Neural progenitor cell (in vitro differentiated cells): ENCODE measurements around the gene NGB. TPM values are rescaled to one million over a fixed set of nuclear protein-coding genes. Genes with fewer than 3 reads are reported as not detected.

Experiments used
- DNase-seq: peaks from one replicate; pipeline ENCODE4 v3.0.0-alpha.2; 2016; ENCODE audit warnings: low spot score
- H2AFZ ChIP-seq: fragments of 200-600 bp; sonication (generic); replicated peaks from 2 replicates; pipeline ENCODE4 v1.6.1; 2016; ENCODE audit warnings: antibody characterized with exemption
- H3F3A ChIP-seq: fragments of 200-600 bp; sonication (generic); 2 replicates; pipeline ENCODE4 v1.6.1; 2016; ENCODE audit warnings: antibody characterized with exemption, low read depth
- H3K27ac ChIP-seq: fragments of 200-600 bp; sonication (generic); 2 replicates; pipeline ENCODE4 v1.5.1; 2016; ENCODE audit warnings: mild to moderate bottlenecking
- H3K27me3 ChIP-seq: fragments of 200-600 bp; sonication (generic); 2 replicates; pipeline ENCODE4 v1.6.1; 2016; ENCODE audit warnings: mild to moderate bottlenecking, moderate library complexity
- H3K36me3 ChIP-seq: fragments of 200-600 bp; sonication (generic); 2 replicates; pipeline ENCODE4 v1.5.1; 2016
- H3K4me1 ChIP-seq: fragments of 200-600 bp; sonication (generic); 2 replicates; pipeline ENCODE4 v1.6.1; 2016; ENCODE audit warnings: mixed run types
- H3K4me2 ChIP-seq: fragments of 200-600 bp; sonication (generic); 2 replicates; pipeline ENCODE4 v1.6.1; 2016
- H3K4me3 ChIP-seq: fragments of 200-600 bp; sonication (generic); 2 replicates; pipeline ENCODE4 v1.5.1; 2016
- H3K79me2 ChIP-seq: fragments of 200-600 bp; sonication (generic); 2 replicates; pipeline ENCODE4 v1.6.1; 2016; ENCODE audit warnings: low read depth
- H3K9ac ChIP-seq: fragments of 200-600 bp; sonication (generic); 2 replicates; pipeline ENCODE4 v1.6.1; 2016
- H3K9me3 ChIP-seq: fragments of 200-600 bp; sonication (generic); 2 replicates; pipeline ENCODE4 v1.5.1; 2016; ENCODE audit warnings: low read depth
- H4K20me1 ChIP-seq: fragments of 200-600 bp; sonication (generic); 2 replicates; pipeline ENCODE4 v1.6.1; 2016; ENCODE audit warnings: low read depth
- H3K27ac Mint-ChIP-seq: 3 replicates; pipeline ENCODE4 v1.8.0; 2021; ENCODE audit warnings: mixed read lengths
- H3K27me3 Mint-ChIP-seq: 2 replicates; pipeline ENCODE4 v1.8.0; 2022; ENCODE audit warnings: low read depth, mild to moderate bottlenecking, inconsistent platforms, moderate library complexity, mixed read lengths; ENCODE audit not compliant: insufficient read depth
- H3K36me3 Mint-ChIP-seq: 3 replicates; pipeline ENCODE4 v1.8.0; 2021; ENCODE audit warnings: mixed read lengths
- H3K4me1 Mint-ChIP-seq: 3 replicates; pipeline ENCODE4 v1.8.0; 2021; ENCODE audit warnings: mixed read lengths
- H3K4me3 Mint-ChIP-seq: 3 replicates; pipeline ENCODE4 v1.8.0; 2021; ENCODE audit warnings: mild to moderate bottlenecking, moderate library complexity, mixed read lengths
- H3K9me3 Mint-ChIP-seq: 3 replicates; pipeline ENCODE4 v1.8.0; 2020; ENCODE audit warnings: mixed read lengths
- EZH2 ChIP-seq: fragments of 200-600 bp; sonication (generic); IDR thresholded peaks from 2 replicates; pipeline ENCODE4 v1.6.1; 2017; ENCODE audit warnings: antibody characterized with exemption, mild to moderate bottlenecking, moderate library complexity
- EZH2phosphoT487 ChIP-seq: fragments of 200-600 bp; sonication (generic); IDR thresholded peaks from 2 replicates; pipeline ENCODE4 v1.6.1; 2017; ENCODE audit warnings: antibody characterized with exemption
- total RNA-seq: library from RNA; depleted of rRNA; stranded (reverse); fragments of >200 nt; gene quantifications from 2 replicates; pipeline ENCODE4 v1.2.3, GENCODE V29; 2015; ENCODE audit warnings: low replicate concordance
- TF ChIP-seq, protein P1 (sequence below): fragments of 200-600 bp; sonication (generic); IDR thresholded peaks from 2 replicates; pipeline ENCODE4 v1.5.1; 2017; ENCODE audit warnings: antibody characterized with exemption, mild to moderate bottlenecking

The NGB gene
- total RNA-seq, 1 donor from 2014 or later: not detected

DNA sequence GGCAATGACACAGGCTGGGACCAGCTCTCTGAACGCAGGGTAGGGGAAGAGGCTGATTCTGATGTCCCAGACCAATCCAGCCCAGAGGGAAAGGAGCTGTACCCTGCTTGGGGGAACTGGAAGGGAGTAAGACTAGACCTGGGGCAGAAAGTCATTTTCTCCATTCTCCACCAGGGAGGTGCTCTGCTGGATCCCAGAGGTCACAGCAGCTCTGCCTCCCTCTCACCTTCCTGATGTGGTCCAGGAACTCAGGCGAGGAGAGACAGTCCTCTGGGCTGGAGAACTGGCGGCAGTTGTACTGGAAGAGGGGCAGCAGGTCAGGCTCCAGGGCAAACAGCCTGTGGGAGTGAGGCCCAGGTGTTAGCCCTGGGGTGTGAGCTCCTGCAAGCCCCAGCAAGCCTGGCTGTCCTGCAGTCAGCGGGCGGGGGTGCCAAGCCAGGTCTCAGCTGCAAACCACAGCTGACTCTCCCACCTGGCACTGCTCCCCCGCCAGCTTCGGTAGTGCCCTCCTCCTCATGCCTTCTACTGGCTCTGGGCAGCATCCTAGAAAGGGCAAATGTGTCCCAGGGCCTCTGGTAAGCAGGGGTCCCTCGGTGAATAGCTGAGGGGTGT lies 1.9 kb downstream of the NGB start:
- peak overlapping the region; percentile 1 for H3K4me3 Mint-ChIP-seq
- TF ChIP-seq, protein P1, sequence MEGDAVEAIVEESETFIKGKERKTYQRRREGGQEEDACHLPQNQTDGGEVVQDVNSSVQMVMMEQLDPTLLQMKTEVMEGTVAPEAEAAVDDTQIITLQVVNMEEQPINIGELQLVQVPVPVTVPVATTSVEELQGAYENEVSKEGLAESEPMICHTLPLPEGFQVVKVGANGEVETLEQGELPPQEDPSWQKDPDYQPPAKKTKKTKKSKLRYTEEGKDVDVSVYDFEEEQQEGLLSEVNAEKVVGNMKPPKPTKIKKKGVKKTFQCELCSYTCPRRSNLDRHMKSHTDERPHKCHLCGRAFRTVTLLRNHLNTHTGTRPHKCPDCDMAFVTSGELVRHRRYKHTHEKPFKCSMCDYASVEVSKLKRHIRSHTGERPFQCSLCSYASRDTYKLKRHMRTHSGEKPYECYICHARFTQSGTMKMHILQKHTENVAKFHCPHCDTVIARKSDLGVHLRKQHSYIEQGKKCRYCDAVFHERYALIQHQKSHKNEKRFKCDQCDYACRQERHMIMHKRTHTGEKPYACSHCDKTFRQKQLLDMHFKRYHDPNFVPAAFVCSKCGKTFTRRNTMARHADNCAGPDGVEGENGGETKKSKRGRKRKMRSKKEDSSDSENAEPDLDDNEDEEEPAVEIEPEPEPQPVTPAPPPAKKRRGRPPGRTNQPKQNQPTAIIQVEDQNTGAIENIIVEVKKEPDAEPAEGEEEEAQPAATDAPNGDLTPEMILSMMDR: no peak
- TF ChIP-seq EZH2phosphoT487 (no peak), EZH2 (no peak)
- Histone ChIP-seq H4K20me1 (no peaks in the 10 kb centered on the region), H3K4me3 (no peak overlapping the region), H2AFZ (no peak overlapping the region), H3K27me3 (peaks cover 70% of the 10 kb centered on the region), H3K9ac (no peak overlapping the region), H3K4me1 (peaks cover 9% of the 10 kb centered on the region), H3K4me2 (no peak overlapping the region), H3K9me3 (no peaks in the 10 kb centered on the region), H3K79me2 (no peaks in the 10 kb centered on the region), H3K36me3 (no peaks in the 10 kb centered on the region), H3K27ac (no peak overlapping the region), H3F3A (peaks cover 6% of the 10 kb centered on the region)
- H3K9me3 Mint-ChIP-seq: peaks cover 8% of the 10 kb centered on the region
- DNase-seq: no peak
- H3K27me3 Mint-ChIP-seq: peaks cover 44% of the 10 kb centered on the region
- peaks cover 2% of the 10 kb centered on the region for H3K36me3 Mint-ChIP-seq
- H3K4me1 Mint-ChIP-seq: peaks cover 3% of the 10 kb centered on the region
- no peak overlapping the region for H3K27ac Mint-ChIP-seq

DNA sequence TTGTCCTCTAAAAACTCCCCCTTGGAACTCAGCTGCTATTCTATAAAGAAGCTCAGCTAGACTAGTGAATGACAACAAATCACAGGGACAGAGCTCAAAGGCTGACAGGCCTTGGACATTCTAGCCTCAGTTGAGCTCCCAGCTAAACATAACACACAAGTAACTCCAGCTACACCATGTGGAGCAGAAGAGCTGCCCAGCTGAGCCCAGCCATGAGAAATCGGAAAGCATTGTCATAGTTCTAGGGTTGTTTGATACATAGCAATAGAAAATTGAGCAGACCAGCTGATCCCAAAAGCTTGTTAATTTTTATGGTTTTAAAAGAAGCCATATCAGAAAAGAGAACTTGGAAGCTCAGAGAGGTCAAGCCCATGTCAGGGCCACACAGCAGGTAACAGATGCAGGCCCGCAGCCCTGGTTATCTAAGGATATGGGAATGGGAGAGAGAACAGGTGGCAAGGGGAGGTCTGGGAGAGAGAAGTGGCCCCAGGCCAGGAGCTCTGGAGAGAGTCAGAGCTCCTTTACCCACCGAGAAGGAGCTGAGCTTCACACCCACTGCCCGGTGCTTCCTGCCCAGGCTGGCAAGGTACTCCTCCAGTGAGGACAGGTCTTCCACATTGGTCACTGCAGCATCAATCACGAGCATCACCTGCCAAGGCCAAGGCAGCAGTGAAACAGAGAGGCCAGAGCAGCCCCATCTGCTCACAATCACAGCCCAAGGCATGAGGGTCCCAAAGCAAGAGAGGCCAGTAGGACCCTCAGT lies 2.9 kb downstream of the NGB start:
- H3K4me3 ChIP-seq: no peak overlapping the region
- no peak overlapping the region for H2AFZ ChIP-seq
- no peak for DNase-seq
- peaks cover 2% of the 10 kb centered on the region for H3K36me3 Mint-ChIP-seq
- TF ChIP-seq EZH2phosphoT487: no peak
- TF ChIP-seq EZH2: no peak
- TF ChIP-seq, protein P1: no peak
- peaks cover 9% of the 10 kb centered on the region for H3K4me1 ChIP-seq
- peaks cover 3% of the 10 kb centered on the region for H3K4me1 Mint-ChIP-seq
- H3K27me3 Mint-ChIP-seq: peaks cover 47% of the 10 kb centered on the region
- peaks cover 6% of the 10 kb centered on the region for H3F3A ChIP-seq
- no peaks in the 10 kb centered on the region for H4K20me1 ChIP-seq
- H3K27me3 ChIP-seq: peaks cover 61% of the 10 kb centered on the region
- H3K4me2 ChIP-seq: no peak overlapping the region
- H3K36me3 ChIP-seq: no peaks in the 10 kb centered on the region
- H3K27ac Mint-ChIP-seq: no peak overlapping the region
- H3K27ac ChIP-seq: no peak overlapping the region
- no peak overlapping the region for H3K9ac ChIP-seq
- peaks cover 8% of the 10 kb centered on the region for H3K9me3 Mint-ChIP-seq
- H3K79me2 ChIP-seq: no peaks in the 10 kb centered on the region
- no peak overlapping the region for H3K4me3 Mint-ChIP-seq
- no peaks in the 10 kb centered on the region for H3K9me3 ChIP-seq

GRCh38 chr14:77266336-77266735 lies 4.7 kb downstream of the NGB start:
- H3K9ac ChIP-seq: no peak overlapping the region
- peaks cover 9% of the 10 kb centered on the region for H3K4me1 ChIP-seq
- no peaks in the 10 kb centered on the region for H3K36me3 ChIP-seq
- H3K9me3 Mint-ChIP-seq: peaks cover 2% of the 10 kb centered on the region
- peaks cover 2% of the 10 kb centered on the region for H3K36me3 Mint-ChIP-seq
- H4K20me1 ChIP-seq: no peaks in the 10 kb centered on the region
- DNase-seq: no peak
- no peak overlapping the region for H2AFZ ChIP-seq
- no peak overlapping the region for H3K4me3 ChIP-seq
- peaks cover 32% of the 10 kb centered on the region for H3K27me3 Mint-ChIP-seq
- no peak overlapping the region for H3K27ac ChIP-seq
- no peak for TF ChIP-seq EZH2
- TF ChIP-seq, protein P1: no peak
- no peak for TF ChIP-seq EZH2phosphoT487
- peaks cover 6% of the 10 kb centered on the region for H3F3A ChIP-seq
- peaks cover 3% of the 10 kb centered on the region for H3K4me1 Mint-ChIP-seq
- H3K4me3 Mint-ChIP-seq: no peak overlapping the region
- peaks cover 43% of the 10 kb centered on the region for H3K27me3 ChIP-seq
- no peak overlapping the region for H3K4me2 ChIP-seq
- H3K27ac Mint-ChIP-seq: no peak overlapping the region
- H3K79me2 ChIP-seq: no peaks in the 10 kb centered on the region
- H3K9me3 ChIP-seq: no peaks in the 10 kb centered on the region
